HepG2 (cell line): Measurements from ENCODE around the gene SHC1.

Source experiments
- CTCF ChIP-seq: sonication (generic); formaldehyde crosslinking; IDR thresholded peaks from 2 replicates; pipeline ENCODE4 v1.5.0; 2020; ENCODE audit warnings: mild to moderate bottlenecking, missing genetic modification reagents, moderate library complexity
- ETV6 ChIP-seq: sonication (generic); formaldehyde crosslinking; conservative IDR thresholded peaks from 2 replicates; pipeline ENCODE4 v1.4.0; 2020; ENCODE audit warnings: missing genetic modification reagents
- EZH2 ChIP-seq: conservative IDR thresholded peaks from 2 replicates; pipeline ENCODE4 v1.6.1; 2012; ENCODE audit warnings: mild to moderate bottlenecking, low read depth, low read length, moderate library complexity
- MATR3 ChIP-seq: sonication (generic); formaldehyde crosslinking; IDR thresholded peaks from 2 replicates; pipeline ENCODE4 v1.4.0; 2020; ENCODE audit warnings: missing genetic modification reagents
- MAX ChIP-seq: IDR thresholded peaks from 2 replicates; pipeline ENCODE4 v1.6.1; 2012; ENCODE audit warnings: inconsistent platforms
- POLR2A ChIP-seq, 2 experiments: IDR thresholded peaks; 2 replicates each; pipeline ENCODE4 v1.6.1; 2011; ENCODE audit warnings: low read depth in 2 of 2, low read length in 2 of 2, mild to moderate bottlenecking in 1 of 2, moderate library complexity in 1 of 2; ENCODE audit not compliant: insufficient read depth in 1 of 2
- ZFP36L1 ChIP-seq: sonication (generic); formaldehyde crosslinking; IDR thresholded peaks from 2 replicates; pipeline ENCODE4 v1.8.0; 2022; ENCODE audit warnings: mild to moderate bottlenecking, missing genetic modification reagents, moderate library complexity
- ZNF10 ChIP-seq: sonication (generic); formaldehyde crosslinking; IDR thresholded peaks from 2 replicates; pipeline ENCODE4 v1.4.0; 2020; ENCODE audit warnings: mild to moderate bottlenecking, low read depth, missing genetic modification reagents, borderline replicate concordance
- ZSCAN21 ChIP-seq: sonication (generic); formaldehyde crosslinking; IDR thresholded peaks from 2 replicates; pipeline ENCODE4 v1.8.0; 2022; ENCODE audit warnings: mild to moderate bottlenecking, missing genetic modification reagents, moderate library complexity, borderline replicate concordance

- TF ChIP-seq MAX: no peak
- no peak for TF ChIP-seq ETV6
- TF ChIP-seq MATR3 (CRISPR knock-in tag): no peak
- no peak for TF ChIP-seq ZSCAN21 (CRISPR knock-in tag)
- no peak for TF ChIP-seq EZH2
- TF ChIP-seq ZNF10 (CRISPR knock-in tag): no peak
- TF ChIP-seq POLR2A (IDR thresholded peaks at IDR 0.05; ENCODE audit: insufficient read depth in 1 of 2, low read depth in 2 of 2, low read length in 2 of 2): no peak
- no peak for TF ChIP-seq CTCF (CRISPR knock-in tag)
- no peak for TF ChIP-seq ZFP36L1
Observed at GRCh38 chr1:155013632-155014031, 43.1 kb upstream of the SHC1 start.
